Hepatocyte (in vitro differentiated cells): Measurements from ENCODE around the gene CEP250.

Experiments used
- EZH2 ChIP-seq: fragments of 200-600 bp; sonication (generic); IDR thresholded peaks from 2 replicates; pipeline ENCODE4 v1.6.1; 2016; ENCODE audit warnings: antibody characterized with exemption, mild to moderate bottlenecking, borderline replicate concordance
- EZH2phosphoT487 ChIP-seq: fragments of 200-600 bp; sonication (generic); IDR thresholded peaks from one replicate; pipeline ENCODE4 v1.6.1; 2018; ENCODE audit warnings: antibody characterized with exemption, mild to moderate bottlenecking, low read depth, moderate library complexity; ENCODE audit not compliant: unreplicated experiment, severe bottlenecking
- TF ChIP-seq, protein P1 (sequence below): fragments of 200-600 bp; sonication (generic); IDR thresholded peaks from 2 replicates; pipeline ENCODE4 v1.5.1; 2016; ENCODE audit warnings: antibody characterized with exemption, mild to moderate bottlenecking; ENCODE audit not compliant: poor library complexity

GRCh38 chr20:35434085-35435005, 21.1 kb upstream of the CEP250 start:
- TF ChIP-seq, protein P1, sequence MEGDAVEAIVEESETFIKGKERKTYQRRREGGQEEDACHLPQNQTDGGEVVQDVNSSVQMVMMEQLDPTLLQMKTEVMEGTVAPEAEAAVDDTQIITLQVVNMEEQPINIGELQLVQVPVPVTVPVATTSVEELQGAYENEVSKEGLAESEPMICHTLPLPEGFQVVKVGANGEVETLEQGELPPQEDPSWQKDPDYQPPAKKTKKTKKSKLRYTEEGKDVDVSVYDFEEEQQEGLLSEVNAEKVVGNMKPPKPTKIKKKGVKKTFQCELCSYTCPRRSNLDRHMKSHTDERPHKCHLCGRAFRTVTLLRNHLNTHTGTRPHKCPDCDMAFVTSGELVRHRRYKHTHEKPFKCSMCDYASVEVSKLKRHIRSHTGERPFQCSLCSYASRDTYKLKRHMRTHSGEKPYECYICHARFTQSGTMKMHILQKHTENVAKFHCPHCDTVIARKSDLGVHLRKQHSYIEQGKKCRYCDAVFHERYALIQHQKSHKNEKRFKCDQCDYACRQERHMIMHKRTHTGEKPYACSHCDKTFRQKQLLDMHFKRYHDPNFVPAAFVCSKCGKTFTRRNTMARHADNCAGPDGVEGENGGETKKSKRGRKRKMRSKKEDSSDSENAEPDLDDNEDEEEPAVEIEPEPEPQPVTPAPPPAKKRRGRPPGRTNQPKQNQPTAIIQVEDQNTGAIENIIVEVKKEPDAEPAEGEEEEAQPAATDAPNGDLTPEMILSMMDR: no peak
- TF ChIP-seq EZH2: no peak
- TF ChIP-seq EZH2phosphoT487: no peak
